ENCODE data around the gene MAP7D2. TPM values are rescaled to one million over a fixed set of nuclear protein-coding genes. Genes with fewer than 3 reads are reported as not detected.

Gene MAP7D2
- total RNA-seq, 4 donors from 2014 or later, result 2.1 to 4.4 (median 2.2) TPM; not detected in 1

DNA sequence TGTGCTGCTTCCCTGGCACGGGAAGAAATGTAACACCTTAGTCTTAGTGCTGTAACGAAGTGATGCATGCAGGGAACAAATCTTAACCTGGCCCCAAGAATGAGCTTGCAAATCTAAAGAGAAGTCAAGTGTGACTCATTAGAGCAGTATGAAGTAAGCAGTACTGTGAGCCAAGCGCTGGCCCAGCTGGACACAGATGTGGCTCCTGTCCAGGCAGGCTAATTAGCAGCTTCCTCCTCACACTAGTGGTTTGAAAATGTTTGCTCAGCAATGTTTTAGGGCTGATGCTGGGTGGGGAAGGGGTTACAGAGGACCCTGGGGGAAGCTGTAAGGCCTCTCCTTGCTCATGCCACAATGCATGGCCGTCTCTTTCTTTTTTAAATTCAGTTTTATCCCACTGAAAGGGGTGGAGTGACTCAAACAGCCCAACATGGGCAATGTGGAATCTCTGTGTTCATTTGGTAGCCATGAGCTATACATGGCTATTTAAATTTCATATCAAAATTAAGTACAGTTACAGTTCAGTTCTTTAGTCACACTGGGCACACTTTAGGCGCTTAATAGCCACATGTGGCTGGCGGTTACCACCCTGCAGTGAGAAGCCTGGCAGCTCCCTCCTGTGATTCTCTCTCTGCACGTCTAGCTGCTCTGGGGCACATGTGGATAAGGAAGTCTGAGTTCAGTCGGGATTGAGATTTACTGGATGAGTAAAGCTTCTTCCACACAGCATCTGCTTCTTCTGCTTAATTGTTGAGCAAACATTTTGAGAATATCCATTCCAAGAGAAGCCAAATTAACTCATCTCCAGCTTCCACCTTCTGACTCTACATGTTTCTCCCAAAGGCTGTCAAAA lies 48.8 kb downstream of the MAP7D2 start:
- Histone ChIP-seq H3K4me1 (peaks cover 0 to 5% (median 2%) of the 10 kb centered on the region in 4 donors), H3K27ac (no peak overlapping the region), H3K9me3 (no peaks in the 10 kb centered on the region), H3K27me3 (no peaks in the 10 kb centered on the region), H3K4me3 (no peak overlapping the region), H3K36me3 (no peaks in the 10 kb centered on the region)
- DNase-seq, result peak; percentile 55
- WGBS, 2 donors (ENCODE audit: low coverage in 1 of 2), result 37% methylated on average over 8 of the region's 8 CpGs; no CpG with 5 or more reads in 1 of the 2 donors
- in situ Hi-C loops (cut with MboI; ENCODE audit: low pct_ligation_motif_present in 1 of 4, low pct_unique_long_range_greater_than_20kb in 1 of 4, low sequenced_read_pairs in 3 of 4) (no loop called here), intact Hi-C loops (cut with DNase I; ENCODE audit: low total_unique reads) (no loop called here)
- no peak for TF ChIP-seq EP300 (IDR thresholded peaks at IDR 0.05; ENCODE audit: low read depth)
- peak in 1 of 3 donors; percentile 14 for TF ChIP-seq POLR2AphosphoS5 (IDR thresholded peaks at IDR 0.05)
- TF ChIP-seq POLR2A (IDR thresholded peaks at IDR 0.05), result no peak

- TF ChIP-seq, protein P1, sequence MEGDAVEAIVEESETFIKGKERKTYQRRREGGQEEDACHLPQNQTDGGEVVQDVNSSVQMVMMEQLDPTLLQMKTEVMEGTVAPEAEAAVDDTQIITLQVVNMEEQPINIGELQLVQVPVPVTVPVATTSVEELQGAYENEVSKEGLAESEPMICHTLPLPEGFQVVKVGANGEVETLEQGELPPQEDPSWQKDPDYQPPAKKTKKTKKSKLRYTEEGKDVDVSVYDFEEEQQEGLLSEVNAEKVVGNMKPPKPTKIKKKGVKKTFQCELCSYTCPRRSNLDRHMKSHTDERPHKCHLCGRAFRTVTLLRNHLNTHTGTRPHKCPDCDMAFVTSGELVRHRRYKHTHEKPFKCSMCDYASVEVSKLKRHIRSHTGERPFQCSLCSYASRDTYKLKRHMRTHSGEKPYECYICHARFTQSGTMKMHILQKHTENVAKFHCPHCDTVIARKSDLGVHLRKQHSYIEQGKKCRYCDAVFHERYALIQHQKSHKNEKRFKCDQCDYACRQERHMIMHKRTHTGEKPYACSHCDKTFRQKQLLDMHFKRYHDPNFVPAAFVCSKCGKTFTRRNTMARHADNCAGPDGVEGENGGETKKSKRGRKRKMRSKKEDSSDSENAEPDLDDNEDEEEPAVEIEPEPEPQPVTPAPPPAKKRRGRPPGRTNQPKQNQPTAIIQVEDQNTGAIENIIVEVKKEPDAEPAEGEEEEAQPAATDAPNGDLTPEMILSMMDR (IDR thresholded peaks at IDR 0.05), result peak; percentile 34 to 61 (median 41)
- TF ChIP-seq POLR2AphosphoS5 (IDR thresholded peaks at IDR 0.05), result no peak
- peaks cover 0 to 5% (median 2%) of the 10 kb centered on the region in 4 donors for H3K4me1 ChIP-seq
- H3K36me3 ChIP-seq, result no peaks in the 10 kb centered on the region
- H3K4me3 ChIP-seq, result no peak overlapping the region
- WGBS, 2 donors (ENCODE audit: low coverage in 1 of 2), result 10 to 52% methylated on average over 2 to 6 of the region's 6 CpGs
- no peaks in the 10 kb centered on the region for H3K27me3 ChIP-seq
- intact Hi-C loops (cut with DNase I; ENCODE audit: low total_unique reads) (no loop called here), in situ Hi-C loops (cut with MboI; ENCODE audit: low pct_ligation_motif_present in 1 of 4, low pct_unique_long_range_greater_than_20kb in 1 of 4, low sequenced_read_pairs in 3 of 4) (no loop called here)
- no peak overlapping the region for H3K27ac ChIP-seq
- peak; percentile 22 for DNase-seq
- no peaks in the 10 kb centered on the region for H3K9me3 ChIP-seq
Observed at GRCh38 chrX:20066968-20067708, 49.6 kb downstream of the MAP7D2 start.

DNA sequence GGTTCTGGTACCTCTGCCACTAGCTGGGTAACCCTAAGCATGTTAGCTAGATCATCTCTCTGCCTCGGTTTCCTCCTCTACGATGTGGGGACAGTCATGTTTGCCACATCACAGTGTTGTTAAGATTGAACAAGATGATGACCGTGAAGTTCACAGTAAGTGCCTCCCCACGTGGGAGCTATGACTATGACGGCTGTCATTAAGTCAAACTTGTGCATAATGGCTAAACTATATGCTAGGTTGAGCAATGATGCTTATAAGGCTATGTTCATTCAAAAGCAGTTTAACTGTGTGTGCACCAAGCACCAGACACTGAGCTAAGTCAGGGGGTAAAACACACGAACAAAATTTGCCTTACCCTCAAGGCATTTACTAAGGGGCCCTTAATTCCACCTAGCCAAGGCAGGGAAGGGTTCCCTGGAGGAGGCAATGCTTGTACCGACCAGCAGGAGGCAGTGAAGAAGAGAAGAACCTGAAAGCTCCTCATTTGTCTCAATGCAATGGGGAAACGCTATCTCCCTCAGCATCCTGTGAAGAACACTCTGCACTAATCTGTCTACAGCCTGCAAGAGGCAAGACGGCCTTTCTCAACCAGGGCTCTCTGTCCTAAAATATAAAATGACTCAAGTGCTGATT lies 52.9 kb downstream of the MAP7D2 start:
- TF ChIP-seq POLR2A (IDR thresholded peaks at IDR 0.05) (no peak), EP300 (IDR thresholded peaks at IDR 0.05; ENCODE audit: low read depth) (no peak), POLR2AphosphoS5 (IDR thresholded peaks at IDR 0.05) (no peak)
- TF ChIP-seq, protein P1 (IDR thresholded peaks at IDR 0.05), result no peak
- no peaks in the 10 kb centered on the region for H3K9me3 ChIP-seq
- intact Hi-C loops (cut with DNase I; ENCODE audit: low total_unique reads) (no loop called here), in situ Hi-C loops (cut with MboI; ENCODE audit: low pct_ligation_motif_present in 1 of 4, low pct_unique_long_range_greater_than_20kb in 1 of 4, low sequenced_read_pairs in 3 of 4) (no loop called here)
- H3K27ac ChIP-seq, result no peak overlapping the region
- H3K36me3 ChIP-seq, result no peaks in the 10 kb centered on the region
- H3K4me1 ChIP-seq, result peaks cover 0 to 5% (median 2%) of the 10 kb centered on the region in 4 donors
- H3K4me3 ChIP-seq, result no peak overlapping the region
- no peak for DNase-seq
- WGBS, 2 donors (ENCODE audit: low coverage in 1 of 2), result 64% methylated on average over 9 of the region's 9 CpGs; no CpG with 5 or more reads in 1 of the 2 donors
- no peaks in the 10 kb centered on the region for H3K27me3 ChIP-seq

GRCh38 chrX:20063153-20063552 lies 53.6 kb downstream of the MAP7D2 start:
- WGBS, 2 donors (ENCODE audit: low coverage in 1 of 2), result 88% methylated on average over 10 of the region's 10 CpGs; no CpG with 5 or more reads in 1 of the 2 donors
- Histone ChIP-seq H3K9me3 (no peaks in the 10 kb centered on the region), H3K4me1 (peaks cover 0 to 5% (median 2%) of the 10 kb centered on the region in 4 donors), H3K4me3 (no peak overlapping the region), H3K27ac (no peak overlapping the region), H3K27me3 (no peaks in the 10 kb centered on the region), H3K36me3 (no peaks in the 10 kb centered on the region)
- no peak for DNase-seq
- in situ Hi-C loops (cut with MboI; ENCODE audit: low pct_ligation_motif_present in 1 of 4, low pct_unique_long_range_greater_than_20kb in 1 of 4, low sequenced_read_pairs in 3 of 4), result no loop called here
- no peak for TF ChIP-seq POLR2A (IDR thresholded peaks at IDR 0.05)
- intact Hi-C loops (cut with DNase I; ENCODE audit: low total_unique reads), result no loop called here

DNA sequence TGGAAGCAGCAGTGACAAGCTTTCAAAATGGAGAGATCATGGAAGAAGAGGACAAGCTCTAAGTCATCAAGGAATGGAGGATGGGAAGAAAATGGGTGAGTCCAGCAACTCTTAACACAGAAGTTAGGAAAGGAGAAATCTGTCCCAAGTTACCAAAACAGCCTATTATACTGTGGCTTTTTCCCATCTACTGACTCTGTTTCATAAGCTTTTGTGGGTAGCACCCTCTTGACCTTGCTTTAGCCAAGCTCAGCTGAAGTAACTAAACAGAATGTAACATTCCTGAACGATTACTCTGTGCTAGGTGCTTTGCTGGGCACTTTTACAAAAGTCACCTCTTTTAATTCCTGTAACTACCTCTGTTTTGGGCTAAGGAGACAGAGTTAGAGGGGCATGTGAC lies 54.9 kb downstream of the MAP7D2 start:
- TF ChIP-seq POLR2A (IDR thresholded peaks at IDR 0.05), result no peak
- no peak for TF ChIP-seq POLR2AphosphoS5 (IDR thresholded peaks at IDR 0.05)
- TF ChIP-seq EP300 (IDR thresholded peaks at IDR 0.05; ENCODE audit: low read depth), result no peak
- TF ChIP-seq, protein P1 (IDR thresholded peaks at IDR 0.05), result no peak
- Histone ChIP-seq H3K4me1 (no peaks in the 10 kb centered on the region), H3K9me3 (no peaks in the 10 kb centered on the region), H3K4me3 (no peak overlapping the region), H3K27me3 (no peaks in the 10 kb centered on the region), H3K27ac (no peak overlapping the region), H3K36me3 (no peaks in the 10 kb centered on the region)
- DNase-seq, result no peak
- WGBS, 2 donors (ENCODE audit: low coverage in 1 of 2), result 41% methylated on average over 1 of the region's 1 CpG; no CpG with 5 or more reads in 1 of the 2 donors
- intact Hi-C loops (cut with DNase I; ENCODE audit: low total_unique reads) (no loop called here), in situ Hi-C loops (cut with MboI; ENCODE audit: low pct_ligation_motif_present in 1 of 4, low pct_unique_long_range_greater_than_20kb in 1 of 4, low sequenced_read_pairs in 3 of 4) (no loop called here)

Measured in transverse colon (tissue), 4 donors.